ENCODE measurements around the gene TGFBI. TPM values are rescaled to one million over a fixed set of nuclear protein-coding genes. Genes with fewer than 3 reads are reported as not detected.

TGFBI gene
- total and polyA plus RNA-seq, 9 of the 15 experiments (the other 6 are each of a cell fraction or from before 2014, with no cell fraction given): 0.05 to 0.62 (median 0.08) TPM; not detected in 6

- TF ChIP-seq ZBTB1 (CRISPR knock-in tag; IDR thresholded peaks at IDR 0.05; ENCODE audit: borderline replicate concordance, low read depth) (no peak), ZNF583 (CRISPR knock-in tag; IDR thresholded peaks at IDR 0.05) (no peak), ZNF780A (CRISPR knock-in tag; IDR thresholded peaks at IDR 0.05) (no peak), POLR2B (IDR thresholded peaks at IDR 0.05; ENCODE audit: low read depth, partially characterized antibody) (no peak)
Observed at GRCh38 chr5:136026636-136027035, 2.2 kb upstream of the TGFBI start (continued).

GRCh38 chr5:136027311-136027710, 1.5 kb upstream of the TGFBI start:
- H3K4me2 ChIP-seq (ENCODE audit: insufficient read depth, low read length): no peak overlapping the region
- no peak for ATAC-seq

More at GRCh38 chr5:136027311-136027710, 1.5 kb upstream of the TGFBI start:
- TF ChIP-seq, protein P1, sequence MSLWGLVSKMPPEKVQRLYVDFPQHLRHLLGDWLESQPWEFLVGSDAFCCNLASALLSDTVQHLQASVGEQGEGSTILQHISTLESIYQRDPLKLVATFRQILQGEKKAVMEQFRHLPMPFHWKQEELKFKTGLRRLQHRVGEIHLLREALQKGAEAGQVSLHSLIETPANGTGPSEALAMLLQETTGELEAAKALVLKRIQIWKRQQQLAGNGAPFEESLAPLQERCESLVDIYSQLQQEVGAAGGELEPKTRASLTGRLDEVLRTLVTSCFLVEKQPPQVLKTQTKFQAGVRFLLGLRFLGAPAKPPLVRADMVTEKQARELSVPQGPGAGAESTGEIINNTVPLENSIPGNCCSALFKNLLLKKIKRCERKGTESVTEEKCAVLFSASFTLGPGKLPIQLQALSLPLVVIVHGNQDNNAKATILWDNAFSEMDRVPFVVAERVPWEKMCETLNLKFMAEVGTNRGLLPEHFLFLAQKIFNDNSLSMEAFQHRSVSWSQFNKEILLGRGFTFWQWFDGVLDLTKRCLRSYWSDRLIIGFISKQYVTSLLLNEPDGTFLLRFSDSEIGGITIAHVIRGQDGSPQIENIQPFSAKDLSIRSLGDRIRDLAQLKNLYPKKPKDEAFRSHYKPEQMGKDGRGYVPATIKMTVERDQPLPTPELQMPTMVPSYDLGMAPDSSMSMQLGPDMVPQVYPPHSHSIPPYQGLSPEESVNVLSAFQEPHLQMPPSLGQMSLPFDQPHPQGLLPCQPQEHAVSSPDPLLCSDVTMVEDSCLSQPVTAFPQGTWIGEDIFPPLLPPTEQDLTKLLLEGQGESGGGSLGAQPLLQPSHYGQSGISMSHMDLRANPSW (CRISPR knock-in tag; IDR thresholded peaks at IDR 0.05): no peak
- TF ChIP-seq PHF21A (IDR thresholded peaks at IDR 0.05; ENCODE audit: borderline replicate concordance, low read depth) (no peak), ZFP91 (CRISPR knock-in tag; IDR thresholded peaks at IDR 0.05) (no peak), ETV5 (CRISPR knock-in tag; IDR thresholded peaks at IDR 0.05; ENCODE audit: low read depth) (no peak), NFE2L1 (tag; IDR thresholded peaks at IDR 0.05; ENCODE audit: borderline replicate concordance, low read depth) (no peak), CREB1 (IDR thresholded peaks at IDR 0.05) (no peak), CREB1 (CRISPR knock-in tag; IDR thresholded peaks at IDR 0.05) (no peak), ZNF395 (CRISPR knock-in tag; IDR thresholded peaks at IDR 0.05) (no peak), RFX7 (CRISPR knock-in tag; IDR thresholded peaks at IDR 0.05) (no peak), ZFX (CRISPR knock-in tag; IDR thresholded peaks at IDR 0.05) (no peak)
- no TSS peak for BruUV-seq (replicated peaks)
- Histone ChIP-seq H3K27ac (ENCODE audit: extremely low read depth, low read depth, low read length) (no peak overlapping the region), H3K27me3 (ENCODE audit: control insufficient read depth in 2 of 2, insufficient read depth in 2 of 2, low read length in 2 of 2) (peaks cover 21 to 63% of the 10 kb centered on the region in 2 experiments; a peak in 4 of 5 replicates), H3K36me3 (ENCODE audit: control insufficient read depth, insufficient read depth, low read length) (no peaks in the 10 kb centered on the region), H3K9me1 (ENCODE audit: control insufficient read depth, insufficient read depth, low read length) (no peaks in the 10 kb centered on the region), H3K4me3 (no peak overlapping the region), H4K20me1 (replicated peaks; ENCODE audit: control insufficient read depth, insufficient read depth, low read length) (peaks cover 5% of the 10 kb centered on the region; the same call in 1 of the 2 replicates), H2AFZ (ENCODE audit: low read depth, low read length) (no peak overlapping the region), H3K9ac (ENCODE audit: insufficient read depth in 1 of 2, low read depth in 2 of 2, low read length in 2 of 2) (no peak overlapping the region), H3K9me3 (replicated peaks; ENCODE audit: control insufficient read depth, insufficient read depth, low read depth, low read length) (no peaks in the 10 kb centered on the region), H3K79me2 (ENCODE audit: control insufficient read depth, insufficient read depth, low read length) (no peaks in the 10 kb centered on the region), H3K4me1 (replicated peaks in 1 of 2; ENCODE audit: control insufficient read depth in 2 of 2, insufficient read depth in 2 of 2, low read length in 2 of 2) (peaks cover 0 to 7% of the 10 kb centered on the region in 2 experiments; a peak in 2 of 5 replicates)
- no peak for DNase-seq (ENCODE audit: extremely low read depth in 1 of 4, low spot score in 3 of 4)
- no peak for FAIRE-seq
- CTCF ChIA-PET (ENCODE audit: low intra/inter-chr PET ratio): no interaction called here
- in situ Hi-C loops (cut with MboI) (no loop called here), intact Hi-C loops (cut with micrococcal nuclease) (no loop called here)
- WGBS (ENCODE audit: insufficient coverage, low coverage, missing lambda C conversion rate): 0% methylated on average over 4 of the region's 4 CpGs
- POLR2A ChIA-PET: interaction anchor here (1.8 to 1.9 kb wide), 2 partner anchors 9 to 10 kb away, joined by 6 to 7 read pairs; no protein-coding TSS in a partner anchor
